ENCODE results near the gene UBE2M.

DNA sequence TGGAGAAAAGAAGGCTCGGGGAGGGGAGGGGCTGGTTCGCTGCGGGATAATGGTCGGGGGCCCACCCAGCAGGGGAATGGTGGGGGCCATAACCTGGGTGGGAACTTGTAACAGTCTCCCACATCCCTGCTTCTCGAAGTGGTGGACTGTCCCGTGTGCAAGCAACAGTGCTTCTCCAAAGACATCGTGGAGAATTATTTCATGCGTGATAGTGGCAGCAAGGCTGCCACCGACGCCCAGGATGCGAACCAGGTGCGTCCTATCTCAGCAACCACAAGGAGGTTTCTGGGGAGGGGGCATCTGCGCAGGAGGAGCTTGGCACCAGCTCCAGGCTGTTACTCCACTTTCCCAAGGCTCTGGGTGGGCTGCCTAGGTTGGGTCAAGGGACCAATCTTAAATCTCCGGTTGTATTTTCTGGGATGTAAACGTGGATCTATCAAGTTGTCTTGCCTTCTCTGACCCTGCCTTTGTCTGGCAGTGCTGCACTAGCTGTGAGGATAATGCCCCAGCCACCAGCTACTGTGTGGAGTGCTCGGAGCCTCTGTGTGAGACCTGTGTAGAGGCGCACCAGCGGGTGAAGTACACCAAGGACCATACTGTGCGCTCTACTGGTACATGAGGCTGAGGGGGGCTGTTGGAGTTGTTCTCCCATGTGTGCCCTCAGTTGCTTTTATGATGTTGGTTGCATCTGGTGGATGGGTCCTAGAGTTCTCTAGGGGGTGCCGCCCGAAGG is 13.0 kb downstream of the UBE2M start:
- no peak for TF ChIP-seq EZH2 (IDR thresholded peaks at IDR 0.05; ENCODE audit: low read length)
- TF ChIP-seq, protein P1, sequence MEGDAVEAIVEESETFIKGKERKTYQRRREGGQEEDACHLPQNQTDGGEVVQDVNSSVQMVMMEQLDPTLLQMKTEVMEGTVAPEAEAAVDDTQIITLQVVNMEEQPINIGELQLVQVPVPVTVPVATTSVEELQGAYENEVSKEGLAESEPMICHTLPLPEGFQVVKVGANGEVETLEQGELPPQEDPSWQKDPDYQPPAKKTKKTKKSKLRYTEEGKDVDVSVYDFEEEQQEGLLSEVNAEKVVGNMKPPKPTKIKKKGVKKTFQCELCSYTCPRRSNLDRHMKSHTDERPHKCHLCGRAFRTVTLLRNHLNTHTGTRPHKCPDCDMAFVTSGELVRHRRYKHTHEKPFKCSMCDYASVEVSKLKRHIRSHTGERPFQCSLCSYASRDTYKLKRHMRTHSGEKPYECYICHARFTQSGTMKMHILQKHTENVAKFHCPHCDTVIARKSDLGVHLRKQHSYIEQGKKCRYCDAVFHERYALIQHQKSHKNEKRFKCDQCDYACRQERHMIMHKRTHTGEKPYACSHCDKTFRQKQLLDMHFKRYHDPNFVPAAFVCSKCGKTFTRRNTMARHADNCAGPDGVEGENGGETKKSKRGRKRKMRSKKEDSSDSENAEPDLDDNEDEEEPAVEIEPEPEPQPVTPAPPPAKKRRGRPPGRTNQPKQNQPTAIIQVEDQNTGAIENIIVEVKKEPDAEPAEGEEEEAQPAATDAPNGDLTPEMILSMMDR (optimal IDR thresholded peaks at IDR 0.05 in 1 of 3, IDR thresholded peaks at IDR 0.05 in 1 of 3, conservative IDR thresholded peaks at IDR 0.05 in 1 of 3; ENCODE audit: extremely low read depth in 1 of 3, insufficient read depth in 2 of 3, low read length in 3 of 3), result no peak

Measured in keratinocyte (primary cell).